COLO668 (cell line): ENCODE data around the gene GRM4.
"Not testable (repeated sequence)": the region's sequence is repeated elsewhere in the genome, so short reads cannot be mapped to it uniquely, and the experiment has no call there.

Experiments used
- DNase-seq: peaks from one replicate; lab custom pipeline; 2025; ENCODE audit not compliant: unreplicated experiment; lab: John Stamatoyannopoulos, UW

Gene GRM4

DNA sequence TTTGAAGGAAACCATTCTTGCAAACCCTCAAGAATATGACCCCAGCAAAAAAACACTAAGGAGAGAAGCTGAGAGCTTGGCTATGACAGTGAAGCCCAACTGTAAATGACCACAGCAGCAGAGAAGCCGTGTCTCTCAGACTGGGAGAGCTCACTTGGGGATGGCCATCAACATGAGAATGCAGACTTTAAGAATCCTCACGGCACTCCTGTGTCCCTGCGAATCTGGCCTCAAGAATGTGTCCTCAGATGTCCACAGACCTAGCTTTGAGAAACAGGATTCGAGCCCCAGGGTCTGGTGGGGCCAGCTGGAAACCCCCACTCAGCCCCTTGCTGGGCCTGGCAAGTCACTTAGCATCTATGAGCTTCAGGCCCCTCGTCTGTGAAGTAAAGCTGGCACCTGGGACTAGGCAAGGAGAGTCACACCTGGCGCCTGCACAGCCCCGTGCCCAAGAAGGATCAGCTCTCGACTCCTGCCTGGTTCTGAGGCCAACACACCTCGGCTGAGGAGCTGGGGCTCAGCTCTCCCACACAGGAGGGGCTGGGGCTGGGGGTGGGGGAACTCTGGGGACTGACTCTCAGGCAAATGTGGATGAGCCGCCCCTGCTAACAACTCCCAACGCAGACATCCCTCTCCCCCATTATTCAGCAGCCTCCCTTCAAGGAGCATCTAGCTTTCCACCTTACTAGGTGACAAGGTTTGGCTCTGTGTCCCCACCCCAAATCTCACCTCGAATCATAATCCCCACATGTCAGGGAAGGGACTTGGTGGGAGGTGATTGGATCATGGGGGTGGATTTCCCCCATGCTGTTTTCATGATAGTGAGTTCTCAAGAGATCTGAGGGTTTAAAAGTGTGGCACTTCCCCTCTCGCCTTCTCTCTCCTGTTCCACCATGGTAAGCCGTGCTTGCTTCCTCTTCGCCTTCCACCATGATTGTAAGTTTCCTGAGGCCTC lies 97.7 kb downstream of the GRM4 start:
- no peak for DNase-seq

GRCh38 chr6:34046617-34047016 lies 99.3 kb downstream of the GRM4 start:
- DNase-seq, result no peak

DNA sequence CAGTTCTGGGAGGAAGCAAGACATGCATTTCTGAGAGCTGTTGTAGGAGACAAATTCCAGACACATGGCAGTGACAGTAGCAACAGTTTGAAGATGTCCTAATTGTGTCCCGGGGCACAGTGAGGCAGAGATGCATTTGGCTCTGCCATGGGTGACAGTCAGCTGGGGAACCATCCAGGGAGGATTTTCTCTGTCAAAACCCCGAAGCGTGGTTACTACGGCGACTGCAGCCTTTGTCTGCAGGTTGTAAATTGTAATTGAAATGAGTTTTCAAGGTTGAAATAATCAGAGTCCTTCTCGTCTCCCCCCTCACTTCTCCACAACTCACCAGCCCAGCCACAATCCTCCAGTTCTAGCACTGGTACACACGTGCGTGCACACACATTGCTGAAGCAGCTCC lies 100.1 kb downstream of the GRM4 start:
- no peak for DNase-seq

DNA sequence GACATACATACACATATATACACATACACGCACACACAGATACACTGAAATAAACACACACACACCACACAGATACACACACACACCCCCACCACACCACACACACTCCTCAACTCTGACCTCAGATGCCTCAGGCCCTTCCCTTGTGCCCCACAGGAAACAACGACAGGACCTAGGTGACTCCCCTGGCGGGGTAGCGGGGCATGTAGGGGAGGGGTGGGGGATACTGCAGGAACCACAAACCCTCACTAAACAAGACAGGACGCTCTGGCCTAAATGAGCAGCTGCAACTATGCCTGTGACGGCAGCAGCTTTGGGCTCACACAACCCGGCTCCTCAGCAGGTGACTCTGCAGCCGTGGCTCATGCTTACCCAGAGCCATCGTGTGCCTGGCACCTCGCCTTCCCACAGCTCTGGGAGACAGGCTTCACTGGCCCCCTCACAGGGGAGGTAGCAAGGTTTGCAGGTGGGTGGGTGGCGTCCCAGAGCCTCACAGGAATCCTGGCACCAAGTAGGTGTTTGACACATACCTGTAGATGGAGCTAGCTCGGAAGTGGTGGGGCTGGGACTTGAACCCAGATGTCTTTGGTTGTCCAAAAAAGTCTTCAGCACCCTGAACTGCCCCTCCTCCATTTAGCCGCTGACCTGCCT lies 100.8 kb downstream of the GRM4 start:
- DNase-seq, result no peak

DNA sequence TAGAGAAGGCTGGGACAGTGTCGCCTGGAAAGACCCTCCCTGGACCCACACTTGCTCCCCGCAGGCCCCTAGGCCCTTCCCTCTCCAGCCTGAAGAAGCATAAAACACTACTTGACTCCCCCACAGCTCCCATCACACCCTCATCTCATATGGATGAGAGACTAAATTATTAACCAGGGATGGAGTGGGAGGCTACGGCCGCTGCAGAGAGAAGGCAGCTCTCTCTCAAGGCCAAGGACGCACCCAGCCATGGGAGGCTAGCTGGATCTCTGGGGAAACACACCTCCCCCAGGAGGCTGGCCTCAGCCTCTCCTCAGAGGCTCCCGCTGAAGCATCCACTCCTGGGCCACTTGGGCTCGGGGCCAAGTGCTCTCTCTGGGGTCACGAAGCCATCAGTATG lies 102.5 kb downstream of the GRM4 start:
- DNase-seq, result no peak

DNA sequence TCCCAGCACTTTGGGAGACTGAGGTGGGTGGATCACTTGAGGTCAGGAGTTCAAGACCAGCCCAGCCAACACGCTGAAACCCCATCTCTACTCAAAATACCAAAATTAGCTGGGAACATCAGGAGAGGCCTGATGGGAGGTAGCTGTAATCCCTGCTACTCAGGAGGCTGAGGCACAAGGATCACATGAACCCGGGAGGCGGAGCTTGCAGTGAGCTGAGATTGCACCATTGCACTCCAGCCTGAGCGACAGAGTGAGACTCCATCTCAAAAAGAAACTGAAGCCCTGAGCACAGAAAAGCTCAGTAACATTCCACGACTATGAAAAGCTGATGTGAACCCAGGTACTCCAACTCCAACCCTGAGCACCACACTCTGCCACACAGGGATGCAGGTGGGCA lies 103.9 kb downstream of the GRM4 start:
- DNase-seq, result not testable (repeated sequence)

DNA sequence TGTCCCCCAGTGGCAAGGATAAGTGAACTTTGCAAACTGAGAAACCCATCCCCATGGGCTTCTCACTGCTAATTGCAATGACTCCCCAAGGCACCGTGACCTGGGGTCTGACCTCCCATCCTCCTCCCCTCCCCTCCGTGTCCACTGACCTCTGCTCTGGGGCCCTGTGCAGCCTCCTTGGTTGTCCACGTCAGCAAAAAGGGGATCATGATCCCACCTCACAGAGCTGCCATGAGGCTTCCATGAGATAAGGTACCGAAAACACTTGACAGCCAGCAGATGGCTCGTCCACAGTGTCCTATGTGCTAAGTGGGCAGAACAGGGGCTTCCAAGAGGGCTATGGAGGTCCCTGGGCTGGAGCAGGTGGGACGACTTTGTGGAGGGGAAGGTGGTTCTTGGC lies 104.5 kb downstream of the GRM4 start:
- DNase-seq, result no peak

GRCh38 chr6:34039943-34040342 lies 105.9 kb downstream of the GRM4 start:
- DNase-seq, result no peak

DNA sequence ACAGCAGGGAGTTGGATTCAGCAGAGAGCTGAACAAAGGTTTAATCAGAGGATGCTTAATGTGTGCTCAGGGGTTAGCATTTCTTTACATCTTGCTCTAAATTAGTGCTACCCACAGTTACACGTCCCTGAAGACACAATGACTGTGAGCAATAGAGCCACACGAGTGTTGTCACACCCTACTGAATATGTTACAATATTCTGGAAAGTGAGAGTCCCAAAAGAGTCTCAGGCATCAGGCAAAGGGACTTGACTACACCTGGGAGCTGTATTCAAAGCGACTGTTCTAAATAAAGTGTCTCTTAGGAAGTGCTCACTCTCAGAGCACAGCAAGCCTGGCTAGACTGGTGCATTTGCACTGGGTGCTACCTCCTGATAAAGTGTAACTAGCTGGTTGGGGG lies 108.7 kb downstream of the GRM4 start:
- DNase-seq, result no peak

DNA sequence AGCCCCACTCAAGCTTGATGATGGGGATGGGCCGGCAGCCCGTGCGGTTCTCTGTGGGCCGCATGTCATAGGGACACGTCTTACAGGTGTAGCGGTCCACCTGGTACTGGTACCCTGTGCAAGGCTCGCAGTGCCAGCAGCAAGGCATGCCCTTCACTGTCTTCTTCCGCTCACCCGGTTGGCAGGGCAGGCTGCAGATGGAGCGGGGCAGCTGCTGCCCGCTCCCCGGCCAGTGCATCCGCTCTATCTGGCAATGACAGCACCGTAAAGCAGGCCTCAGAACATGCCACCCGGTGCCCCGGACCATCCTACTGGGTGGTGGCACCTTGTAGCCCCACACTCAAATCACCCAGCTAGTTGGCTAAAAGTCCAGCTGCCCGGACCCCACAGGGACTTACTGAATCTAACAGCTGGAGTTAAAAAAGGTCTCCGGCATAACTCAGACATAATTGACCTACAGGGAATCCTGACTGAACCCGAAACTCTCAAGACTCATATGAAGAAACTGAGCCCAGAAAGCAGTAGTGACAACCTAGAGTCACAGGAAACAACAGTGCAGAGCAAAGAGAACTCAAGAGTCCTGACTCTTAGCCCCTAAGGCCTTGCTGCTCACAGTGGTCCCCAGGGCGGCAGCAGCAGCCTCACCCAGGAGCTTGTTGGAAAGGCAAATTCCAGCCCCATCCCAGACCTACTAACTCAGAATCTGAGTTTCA lies 109.4 kb downstream of the GRM4 start:
- DNase-seq, result no peak

GRCh38 chr6:34035704-34036356 lies 110.1 kb downstream of the GRM4 start:
- DNase-seq, result no peak

- DNase-seq, result no peak
Measured at GRCh38 chr6:34035161-34035560, 110.7 kb downstream of the GRM4 start.

DNA sequence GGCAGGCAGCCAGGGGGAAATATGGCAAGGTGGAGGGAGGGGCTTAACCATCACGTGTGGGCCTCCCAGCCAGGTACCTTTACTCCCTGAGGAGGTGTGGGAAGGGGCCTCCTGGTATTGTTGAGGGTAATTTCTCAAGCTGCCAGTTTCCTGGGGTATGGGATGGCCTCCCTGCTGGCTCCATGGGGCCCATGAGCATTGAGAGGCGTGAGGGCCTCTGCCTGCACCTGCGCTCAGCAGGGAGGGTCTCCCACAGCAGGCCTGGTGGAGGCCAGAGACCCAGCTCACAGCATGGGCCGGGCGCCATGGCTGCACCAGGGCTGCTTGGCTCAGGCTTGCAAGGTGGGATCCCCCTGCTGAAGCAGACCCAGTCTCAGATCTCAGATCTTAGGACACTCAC lies 113.0 kb downstream of the GRM4 start:
- DNase-seq, result no peak

GRCh38 chr6:34031625-34032383 lies 114.1 kb downstream of the GRM4 start:
- no peak for DNase-seq

- no peak for DNase-seq
Measured at GRCh38 chr6:34030831-34031624, 114.9 kb downstream of the GRM4 start.

DNA sequence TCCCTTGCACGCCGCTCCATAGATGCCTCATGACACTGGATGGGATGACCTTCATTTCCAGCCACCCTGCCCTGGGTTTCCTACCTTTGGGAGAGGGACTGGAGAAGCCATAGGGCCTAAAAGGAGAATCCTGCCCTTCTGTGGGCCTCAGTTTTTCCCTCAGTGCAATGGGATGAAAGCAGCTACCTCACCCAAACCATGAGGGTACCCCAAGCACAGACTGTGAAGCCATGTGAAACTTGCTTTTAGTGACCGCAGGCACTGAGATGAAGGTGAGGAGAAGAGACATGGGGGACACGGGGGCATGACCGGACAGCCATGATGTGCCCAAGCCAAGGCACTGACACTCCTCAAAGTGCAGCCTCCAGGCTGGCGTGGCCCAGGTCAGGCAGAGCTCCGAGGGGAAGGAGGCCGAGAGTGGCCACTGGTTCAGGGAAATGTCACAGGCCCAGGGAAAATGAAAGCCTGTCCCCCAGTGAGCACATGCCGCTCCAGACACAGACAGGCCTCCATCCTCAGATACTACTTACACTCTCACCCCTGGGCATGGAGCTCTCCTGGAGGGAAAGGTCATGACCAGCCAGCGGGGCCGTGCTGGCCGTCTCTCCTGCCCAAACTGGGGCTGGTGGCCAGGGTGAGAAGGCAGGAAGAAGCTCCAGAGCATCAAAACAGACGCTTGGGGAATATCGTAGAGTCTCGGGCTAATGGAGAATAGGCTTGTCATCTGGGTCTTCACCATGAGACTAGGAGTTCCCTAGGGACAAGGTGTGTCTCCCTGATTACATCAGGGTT lies 116.2 kb downstream of the GRM4 start:
- DNase-seq, result no peak

DNA sequence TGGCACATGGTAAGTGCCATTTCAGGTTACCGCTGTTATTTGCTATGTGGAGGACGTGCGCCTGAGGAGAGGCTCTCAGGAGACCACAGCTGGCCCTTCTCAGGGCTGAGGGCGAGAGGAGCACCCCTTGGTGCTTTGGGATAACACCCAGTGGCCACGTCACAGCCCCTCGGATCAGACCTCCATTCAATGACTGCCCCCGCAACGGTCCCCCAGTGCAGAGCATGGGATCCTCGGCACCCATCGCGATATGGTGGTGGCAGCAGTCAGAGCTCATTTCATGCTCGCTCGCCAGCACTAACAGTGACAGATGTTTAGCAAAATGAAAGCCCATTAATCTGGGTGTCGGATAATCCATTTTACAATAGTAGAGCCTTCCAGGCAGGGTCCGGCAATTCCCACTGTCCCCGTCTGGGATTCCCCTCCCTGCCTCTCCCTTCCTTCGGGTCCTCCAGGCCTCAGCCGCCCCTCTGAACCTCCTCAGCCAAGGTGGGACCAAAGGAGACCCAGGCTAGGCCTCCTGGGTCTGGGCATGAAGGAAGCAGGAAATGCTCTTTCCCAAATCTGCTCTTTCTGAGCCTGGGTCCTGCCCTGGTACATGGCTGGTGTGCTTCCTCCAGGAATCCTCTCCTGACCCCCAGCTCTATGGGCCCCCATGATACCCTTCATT lies 117.1 kb downstream of the GRM4 start:
- DNase-seq, result no peak

GRCh38 chr6:34027939-34028441 lies 117.9 kb downstream of the GRM4 start:
- DNase-seq, result no peak
